GM19468 (cell line): ENCODE data around the gene EXOC1L.

ENCODE experiments used
- ATAC-seq: cut with Tn5 transposase; IDR thresholded peaks from one replicate; pipeline ENCODE4 v1.9.1; 2021; ENCODE audit warnings: mild to moderate bottlenecking, moderate library complexity, moderate number of reproducible peaks; ENCODE audit not compliant: unreplicated experiment; ENCODE audit errors: extremely low read depth

Gene EXOC1L

DNA sequence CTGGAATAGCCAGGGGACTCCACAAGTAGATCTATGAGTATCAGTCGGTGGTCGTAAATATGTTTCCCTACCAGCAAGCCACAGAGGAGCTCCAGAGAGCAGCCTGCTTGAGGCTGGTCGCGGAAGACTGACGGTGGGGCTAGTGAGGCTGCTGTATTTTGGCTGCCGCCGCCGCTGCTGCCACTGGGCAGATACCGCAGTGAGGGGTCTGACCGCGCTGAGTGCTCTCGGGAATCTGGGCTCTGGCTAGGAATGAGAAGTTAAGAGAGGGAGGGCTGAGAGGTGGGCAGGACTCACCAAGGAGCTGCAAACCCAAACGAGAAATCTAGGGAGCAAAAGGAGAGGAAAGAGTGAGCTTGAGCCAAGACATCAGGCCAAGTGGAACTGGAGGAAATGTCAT is at the start of gene EXOC1L:
Gene EXOC1L (plus strand): TSS at position 157 of the 400 bp plus-strand sequence. CDS start 237 bp downstream, at position 394.
- no peak for ATAC-seq

- ATAC-seq: no peak
Observed at GRCh38 chr4:55770662-55771061, 48.9 kb upstream of the EXOC1L start.

- no peak for ATAC-seq
Observed at GRCh38 chr4:55781341-55781740, 38.2 kb upstream of the EXOC1L start.

DNA sequence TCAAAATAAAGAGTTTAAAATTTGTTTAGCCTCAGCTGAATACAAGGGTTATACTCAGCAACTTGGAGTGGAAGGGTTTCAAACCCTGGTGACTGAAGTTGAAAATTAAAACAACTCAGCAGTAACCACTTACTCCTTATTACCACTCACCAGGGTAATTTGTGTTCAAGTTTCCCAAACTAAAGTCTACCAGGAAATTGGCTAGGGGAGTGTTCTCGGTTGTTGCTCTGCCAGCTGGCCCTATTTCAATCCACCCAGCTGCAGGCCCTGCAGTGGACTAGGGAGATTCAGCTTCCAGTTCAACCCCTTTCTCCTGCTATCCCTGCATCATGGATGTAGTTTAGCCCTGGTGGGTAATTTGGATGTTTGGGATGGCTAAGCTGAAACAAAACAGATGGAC is 37.8 kb upstream of the EXOC1L start:
- ATAC-seq: no peak

DNA sequence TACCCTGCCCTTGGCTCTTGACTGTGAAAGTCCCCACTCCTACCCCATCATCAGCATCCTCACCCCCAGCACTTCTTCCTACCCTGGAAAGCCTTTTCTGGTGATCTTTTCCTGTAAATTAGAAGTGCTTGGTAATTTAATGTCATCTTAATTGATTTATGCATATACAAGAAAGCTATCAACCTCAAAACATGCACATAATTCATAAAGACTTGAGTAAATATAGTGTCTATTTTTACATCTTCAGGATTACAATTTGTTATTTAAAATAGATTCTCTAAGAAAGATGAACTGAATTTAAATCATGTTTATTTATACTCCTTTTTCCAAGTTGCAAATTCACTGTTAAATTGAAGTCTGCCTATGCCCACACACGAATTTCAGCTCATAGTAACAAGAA is 36.0 kb upstream of the EXOC1L start:
- ATAC-seq: no peak

- ATAC-seq: no peak
Observed at GRCh38 chr4:55784747-55785146, 34.8 kb upstream of the EXOC1L start.

- ATAC-seq: no peak
Observed at GRCh38 chr4:55791666-55792065, 27.9 kb upstream of the EXOC1L start.

- no peak for ATAC-seq
Observed at GRCh38 chr4:55793479-55793878, 26.1 kb upstream of the EXOC1L start.

- no peak for ATAC-seq
Observed at GRCh38 chr4:55794053-55794452, 25.5 kb upstream of the EXOC1L start.

GRCh38 chr4:55795341-55795740 is 24.2 kb upstream of the EXOC1L start:
- no peak for ATAC-seq

DNA sequence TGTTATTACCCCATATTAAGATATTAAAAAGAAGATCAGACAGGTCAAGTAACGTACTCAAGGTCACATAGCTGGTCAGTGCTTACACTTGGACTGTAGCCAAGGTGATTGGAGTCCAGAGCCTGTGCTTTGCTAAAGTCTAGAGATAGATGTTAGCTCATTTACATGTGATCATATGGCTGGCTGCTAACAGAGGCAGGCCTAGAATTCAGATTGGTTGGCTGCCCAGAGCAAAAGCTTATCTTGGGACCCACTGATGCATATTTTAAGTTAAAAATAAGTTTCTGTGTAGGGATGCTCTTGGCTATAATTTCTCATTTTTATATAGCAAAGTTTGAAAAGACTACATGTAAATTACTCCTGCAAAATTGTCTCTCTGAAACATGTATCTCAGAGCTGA is 18.1 kb upstream of the EXOC1L start:
- no peak for ATAC-seq

- ATAC-seq: no peak
Observed at GRCh38 chr4:55807556-55807955, 12.0 kb upstream of the EXOC1L start.

DNA sequence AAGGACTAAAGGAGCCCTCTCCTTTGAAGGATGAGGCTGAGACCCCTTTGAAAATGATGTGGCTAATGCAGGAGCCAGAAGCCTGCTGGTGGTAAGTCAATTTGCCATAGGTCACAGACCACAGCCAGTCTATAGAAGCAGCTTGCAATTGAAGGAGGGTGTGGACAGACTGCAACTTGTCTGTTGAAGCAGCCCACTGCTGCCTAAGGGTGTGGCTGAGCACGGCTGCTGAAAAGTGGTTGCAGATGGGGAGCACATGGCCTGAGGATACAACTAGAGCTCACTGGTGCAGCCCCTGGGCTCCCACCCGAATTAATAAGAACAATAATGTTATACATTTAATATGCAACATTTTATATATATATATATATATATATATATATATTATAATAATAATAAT is 11.4 kb upstream of the EXOC1L start:
- ATAC-seq: no peak

GRCh38 chr4:55808632-55809031 is 11.0 kb upstream of the EXOC1L start:
- ATAC-seq: no peak

DNA sequence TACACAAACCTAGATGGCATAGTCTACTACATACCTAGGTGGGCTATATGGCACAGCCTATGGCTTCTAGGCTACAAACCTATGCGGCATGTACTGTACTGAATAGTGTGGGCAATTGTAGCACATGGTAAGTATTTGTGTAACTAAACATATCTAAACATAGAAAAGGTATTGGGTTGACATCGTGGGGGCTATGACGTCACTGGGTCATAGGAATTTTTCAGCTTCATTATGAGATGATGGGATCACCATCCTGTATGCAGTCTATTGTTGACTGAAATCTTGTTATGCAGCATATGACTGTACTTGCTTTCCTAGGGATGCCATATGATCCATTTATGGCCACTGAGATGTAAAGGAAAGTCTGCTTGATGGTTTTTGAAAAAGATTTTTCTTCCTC is 1.9 kb upstream of the EXOC1L start:
- ATAC-seq: no peak

DNA sequence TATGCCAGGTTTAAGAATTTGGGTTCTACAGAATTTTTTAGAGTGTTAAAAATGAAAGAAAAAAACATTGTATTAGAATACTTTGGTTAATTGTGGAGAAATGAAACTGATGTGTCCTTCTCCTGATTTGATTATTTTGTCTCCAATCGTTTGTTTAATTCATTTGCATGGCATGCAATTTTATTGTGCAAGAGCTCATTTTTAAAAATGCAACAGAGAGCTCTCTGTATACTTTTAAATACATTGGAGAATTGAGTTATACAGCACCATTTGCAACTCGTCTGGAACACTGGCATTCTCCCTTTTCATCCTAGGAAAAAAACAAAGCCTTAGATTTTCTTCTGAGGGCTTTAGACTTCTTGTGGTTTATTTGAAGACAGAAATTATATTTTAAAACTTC is 689 bp downstream of the EXOC1L start:
- no peak for ATAC-seq

GRCh38 chr4:55822329-55822728 is 2.7 kb downstream of the EXOC1L start:
- ATAC-seq: no peak

DNA sequence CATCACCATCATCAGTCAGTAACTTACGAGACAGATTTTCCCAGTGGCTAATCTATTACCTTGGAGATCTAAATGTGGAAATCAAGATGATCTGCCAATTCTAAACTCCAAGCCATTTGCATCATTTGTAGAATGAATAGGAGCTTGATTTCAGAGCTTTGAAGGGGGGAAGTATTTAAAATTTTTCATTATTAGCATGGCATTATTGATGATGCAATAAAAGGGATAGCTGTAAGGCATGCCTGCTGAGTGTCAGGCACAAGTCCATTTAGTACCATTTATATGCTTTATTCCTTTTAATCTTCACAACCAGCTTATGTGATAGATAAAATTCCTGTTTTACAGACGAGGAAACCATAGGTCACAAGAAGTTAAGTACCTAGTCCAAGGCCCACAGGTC is 5.3 kb downstream of the EXOC1L start:
- no peak for ATAC-seq

- ATAC-seq: no peak
Observed at GRCh38 chr4:55826986-55827385, 7.4 kb downstream of the EXOC1L start.

GRCh38 chr4:55827582-55827981 is 8.0 kb downstream of the EXOC1L start:
- no peak for ATAC-seq

GRCh38 chr4:55830048-55830447 is 10.5 kb downstream of the EXOC1L start:
- ATAC-seq: no peak

GRCh38 chr4:55830716-55831115 is 11.1 kb downstream of the EXOC1L start:
- ATAC-seq: no peak
